Activated CD4-positive, alpha-beta T cell treated with anti-CD3 and anti-CD28 coated beads for 24 hours (primary cell): ENCODE results near the gene EGFR.

Experiments
- DNase-seq, 2 donors: peaks; one replicate each; pipeline ENCODE4 v3.0.0-alpha.2; 2020; ENCODE audit warnings: low read depth in 2 of 2

The EGFR gene

GRCh38 chr7:55244006-55244745, 225.4 kb downstream of the EGFR start:
- no peak for DNase-seq

- DNase-seq, result no peak
Measured at GRCh38 chr7:55245271-55245723, 226.5 kb downstream of the EGFR start.

GRCh38 chr7:55246171-55246570, 227.4 kb downstream of the EGFR start:
- no peak for DNase-seq

GRCh38 chr7:55247428-55247827, 228.6 kb downstream of the EGFR start:
- no peak for DNase-seq

GRCh38 chr7:55248526-55248925, 229.7 kb downstream of the EGFR start:
- DNase-seq, result no peak

- DNase-seq, result no peak
Measured at GRCh38 chr7:55249332-55249731, 230.5 kb downstream of the EGFR start.

GRCh38 chr7:55250313-55250712, 231.5 kb downstream of the EGFR start:
- DNase-seq, result no peak

GRCh38 chr7:55251313-55251712, 232.5 kb downstream of the EGFR start:
- no peak for DNase-seq

- DNase-seq, result no peak
Measured at GRCh38 chr7:55251911-55252310, 233.1 kb downstream of the EGFR start.

GRCh38 chr7:55252386-55252785, 233.6 kb downstream of the EGFR start:
- no peak for DNase-seq

- DNase-seq, result no peak
Measured at GRCh38 chr7:55253188-55253587, 234.4 kb downstream of the EGFR start.

GRCh38 chr7:55254242-55254595, 235.4 kb downstream of the EGFR start:
- no peak for DNase-seq

GRCh38 chr7:55254596-55255495, 236.0 kb downstream of the EGFR start:
- DNase-seq, result peak; percentile 67 to 69

GRCh38 chr7:55255496-55256445, 237.0 kb downstream of the EGFR start:
- peak; percentile 63 to 68 for DNase-seq

GRCh38 chr7:55258631-55259030, 239.8 kb downstream of the EGFR start:
- no peak for DNase-seq

GRCh38 chr7:55260171-55260570, 241.4 kb downstream of the EGFR start:
- no peak for DNase-seq

- DNase-seq, result no peak
Measured at GRCh38 chr7:55260676-55261385, 242.0 kb downstream of the EGFR start.
